GM12878 (cell line): ENCODE results near the gene CD2. TPM values are rescaled to one million over a fixed set of nuclear protein-coding genes. Genes with fewer than 3 reads are reported as not detected.

Source experiments
- BHLHE40 ChIP-seq, 2 experiments: fragments of 450-650 bp in 1 of 2; IDR thresholded peaks; 2 replicates each; pipeline ENCODE4 v1.6.1; 2011 to 2017; ENCODE audit warnings: low read depth in 2 of 2, borderline replicate concordance in 1 of 2, improper control_type of control experiment in 1 of 2, low read length in 1 of 2, mild to moderate bottlenecking in 1 of 2
- DPF2 ChIP-seq: fragments of 450-650 bp; IDR thresholded peaks from 2 replicates; pipeline ENCODE4 v1.6.1; 2017; ENCODE audit warnings: mild to moderate bottlenecking
- E2F4 ChIP-seq: IDR thresholded peaks from 2 replicates; pipeline ENCODE4 v1.6.1; 2012; ENCODE audit warnings: low read depth, low read length, improper control_type of control experiment
- EED ChIP-seq: sonication (generic); IDR thresholded peaks from 2 replicates; pipeline ENCODE4 v1.6.1; 2016; ENCODE audit warnings: antibody characterized with exemption, low read depth
- FOXK2 ChIP-seq: fragments of 450-650 bp; IDR thresholded peaks from 2 replicates; pipeline ENCODE4 v1.6.1; 2017; ENCODE audit warnings: mild to moderate bottlenecking, moderate library complexity
- GABPA ChIP-seq: IDR thresholded peaks from 2 replicates; pipeline ENCODE4 v1.6.1; 2014; ENCODE audit warnings: antibody characterized with exemption, low read depth, mild to moderate bottlenecking, inconsistent platforms
- JUNB ChIP-seq: IDR thresholded peaks from 2 replicates; pipeline ENCODE4 v1.6.1; 2016; ENCODE audit warnings: antibody characterized with exemption, mild to moderate bottlenecking
- MTA3 ChIP-seq: IDR thresholded peaks from 2 replicates; pipeline ENCODE4 v1.6.1; 2012; ENCODE audit warnings: low read length, inconsistent platforms, borderline replicate concordance
- NBN ChIP-seq: fragments of 450-650 bp; IDR thresholded peaks from 2 replicates; pipeline ENCODE4 v1.6.1; 2016
- NFIC ChIP-seq: IDR thresholded peaks from 2 replicates; pipeline ENCODE4 v1.6.1; 2012; ENCODE audit warnings: low read depth, mild to moderate bottlenecking, inconsistent platforms, low read length, moderate library complexity
- POLR2AphosphoS5 ChIP-seq: IDR thresholded peaks from 2 replicates; pipeline ENCODE4 v1.6.1; 2011; ENCODE audit warnings: mild to moderate bottlenecking, low read length, inconsistent platforms
- RAD51 ChIP-seq: fragments of 450-650 bp; IDR thresholded peaks from 2 replicates; pipeline ENCODE4 v1.6.1; 2016; ENCODE audit warnings: moderate library complexity, mild to moderate bottlenecking, inconsistent platforms
- REST ChIP-seq: IDR thresholded peaks from 2 replicates; pipeline ENCODE4 v1.6.1; 2012; ENCODE audit warnings: mild to moderate bottlenecking, low read depth, low read length
- RUNX3 ChIP-seq: IDR thresholded peaks from 2 replicates; pipeline ENCODE4 v1.6.1; 2012; ENCODE audit warnings: low read length, inconsistent platforms
- SKIL ChIP-seq: fragments of 450-650 bp; IDR thresholded peaks from 2 replicates; pipeline ENCODE4 v1.6.1; 2017; ENCODE audit warnings: mild to moderate bottlenecking, low read depth, inconsistent platforms; ENCODE audit not compliant: poor library complexity, severe bottlenecking
- SMAD1 ChIP-seq: fragments of 450-650 bp; IDR thresholded peaks from 2 replicates; pipeline ENCODE4 v1.6.1; 2018; ENCODE audit warnings: mild to moderate bottlenecking, low read depth; ENCODE audit not compliant: partially characterized antibody
- SREBF1 ChIP-seq: IDR thresholded peaks from 2 replicates; pipeline ENCODE4 v1.6.1; 2012; ENCODE audit warnings: mild to moderate bottlenecking, low read length
- TAF1 ChIP-seq: IDR thresholded peaks from 2 replicates; pipeline ENCODE4 v1.6.1; 2011; ENCODE audit warnings: mild to moderate bottlenecking, low read depth, low read length, borderline replicate concordance
- TCF12 ChIP-seq: IDR thresholded peaks from 2 replicates; pipeline ENCODE4 v1.6.1; 2011; ENCODE audit warnings: low read depth, mild to moderate bottlenecking, low read length
- USF1 ChIP-seq: IDR thresholded peaks from 2 replicates; pipeline ENCODE4 v1.6.1; 2011; ENCODE audit warnings: borderline replicate concordance, low read depth, mild to moderate bottlenecking, moderate library complexity, mixed read lengths, low read length; ENCODE audit not compliant: insufficient read depth; ENCODE audit errors: extremely low read length
- ZBED1 ChIP-seq: IDR thresholded peaks from 2 replicates; pipeline ENCODE4 v1.6.1; 2016; ENCODE audit warnings: borderline replicate concordance
- ZBTB11 ChIP-seq: fragments of 450-650 bp; formaldehyde crosslinking; IDR thresholded peaks from 2 replicates; pipeline ENCODE4 v1.5.0; 2022; ENCODE audit warnings: mild to moderate bottlenecking, missing genetic modification characterization
- polyA plus RNA-seq, 11 experiments: library from polyadenylated mRNA; depleted of rRNA in 4 of 11; unstranded in 6 of 11; stranded (reverse) in 5 of 11; fragments of >200 nt; fragmentation: Nextera tagmentation in 4 of 11; fragmentation: Illumina TruSeq in 1 of 11; extraction: Ambion mirVana in 4 of 11; extraction: Trizol in 1 of 11; gene quantifications; 1 replicate in 1 of 11; 2 replicates in 10 of 11; pipeline versions ENCODE4 v1.2.1 to v1.2.3, GENCODE V29; 2011 to 2016; ENCODE audit warnings: inconsistent platforms in 2 of 11, missing spikeins in 2 of 11, low read depth in 1 of 11
- total RNA-seq, 4 experiments: library from RNA; depleted of rRNA in 3 of 4; stranded (reverse); fragments of >200 nt in 3 of 4; fragmentation: Illumina TruSeq in 1 of 4; extraction: Trizol in 1 of 4; gene quantifications; 2 replicates each; pipeline versions ENCODE4 v1.2.1 to v1.2.3, GENCODE V29; 2013 to 2021

Gene CD2
- total and polyA plus RNA-seq, 10 of the 15 experiments (the other 5 are each of a cell fraction or from before 2014, with no cell fraction given): 0.15 to 4.3 (median 2.8) TPM

GRCh38 chr1:116764466-116764898 lies 10.3 kb downstream of the CD2 start (continued):
- TF ChIP-seq BHLHE40 (IDR thresholded peaks at IDR 0.05; ENCODE audit: borderline replicate concordance in 1 of 2, low read depth in 2 of 2, low read length in 1 of 2) (no peak), DPF2 (0 out of 2 replicates have a peak, but pooled peaks have one; percentile 40), JUNB (no peak), RUNX3 (peak; percentile 75), TAF1 (no peak), POLR2AphosphoS5 (no peak), NBN (no peak), SMAD1 (no peak), USF1 (no peak), EED (0 out of 2 replicates have a peak, but pooled peaks have one; percentile 38), MTA3 (no peak), ZBTB11 (CRISPR knock-in tag) (no peak), SKIL (peak; percentile 66), SREBF1 (no peak), NFIC (no peak), GABPA (no peak), FOXK2 (no peak), RAD51 (no peak), REST (no peak), TCF12 (no peak), ZBED1 (no peak), E2F4 (no peak)
